Transverse colon (tissue), 1 donor: ENCODE measurements around the gene SEMA3F.

Experiments used
- EP300 ChIP-seq: sonication (generic); formaldehyde crosslinking; IDR thresholded peaks from one replicate; pipeline ENCODE4 v1.6.1; 2017; ENCODE audit warnings: antibody characterized with exemption, low read depth
- POLR2A ChIP-seq: fragments of 450-650 bp; IDR thresholded peaks from one replicate; pipeline ENCODE4 v1.6.1; 2016; ENCODE audit warnings: antibody characterized with exemption, mild to moderate bottlenecking, moderate library complexity

GRCh38 chr3:50205413-50206276 is 50.5 kb downstream of the SEMA3F start:
- TF ChIP-seq POLR2A (no peak), EP300 (no peak)
